NCI-H146 (cell line): ENCODE data around the gene HSPA1L.
"Not testable (repeated sequence)": the region's sequence is repeated elsewhere in the genome, so short reads cannot be mapped to it uniquely, and the experiment has no call there.

Experiments used
- DNase-seq: peaks from one replicate; lab custom pipeline; 2025; lab: John Stamatoyannopoulos, UW

HSPA1L gene

DNA sequence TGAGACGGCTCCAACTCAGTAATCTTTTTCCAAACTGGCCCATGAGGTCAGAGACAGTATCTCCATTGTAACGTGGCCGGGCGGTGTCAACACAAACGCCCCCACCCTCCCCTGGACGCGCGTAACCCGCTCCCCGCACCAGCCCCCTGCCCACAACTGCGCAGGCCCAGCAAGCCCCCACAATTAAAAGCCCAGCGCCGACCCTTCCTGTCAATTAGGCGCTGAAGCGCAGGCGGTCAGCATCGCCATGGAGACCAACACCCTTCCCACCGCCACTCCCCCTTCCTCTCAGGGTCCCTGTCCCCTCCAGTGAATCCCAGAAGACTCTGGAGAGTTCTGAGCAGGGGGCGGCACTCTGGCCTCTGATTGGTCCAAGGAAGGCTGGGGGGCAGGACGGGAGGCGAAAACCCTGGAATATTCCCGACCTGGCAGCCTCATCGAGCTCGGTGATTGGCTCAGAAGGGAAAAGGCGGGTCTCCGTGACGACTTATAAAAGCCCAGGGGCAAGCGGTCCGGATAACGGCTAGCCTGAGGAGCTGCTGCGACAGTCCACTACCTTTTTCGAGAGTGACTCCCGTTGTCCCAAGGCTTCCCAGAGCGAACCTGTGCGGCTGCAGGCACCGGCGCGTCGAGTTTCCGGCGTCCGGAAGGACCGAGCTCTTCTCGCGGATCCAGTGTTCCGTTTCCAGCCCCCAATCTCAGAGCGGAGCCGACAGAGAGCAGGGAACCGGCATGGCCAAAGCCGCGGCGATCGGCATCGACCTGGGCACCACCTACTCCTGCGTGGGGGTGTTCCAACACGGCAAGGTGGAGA is at the start of gene HSPA1L, which contains the start of gene HSPA1A:
Gene HSPA1L, minus strand, starts transcription at position 259 of the 814 bp plus-strand sequence. CDS start 3,311 bp downstream, outside the sequence.
Gene HSPA1A, plus strand, starts transcription at position 519 of the 814 bp plus-strand sequence. Its CDS starts 214 bp downstream, at position 733.
- peak; percentile 98 for DNase-seq

DNA sequence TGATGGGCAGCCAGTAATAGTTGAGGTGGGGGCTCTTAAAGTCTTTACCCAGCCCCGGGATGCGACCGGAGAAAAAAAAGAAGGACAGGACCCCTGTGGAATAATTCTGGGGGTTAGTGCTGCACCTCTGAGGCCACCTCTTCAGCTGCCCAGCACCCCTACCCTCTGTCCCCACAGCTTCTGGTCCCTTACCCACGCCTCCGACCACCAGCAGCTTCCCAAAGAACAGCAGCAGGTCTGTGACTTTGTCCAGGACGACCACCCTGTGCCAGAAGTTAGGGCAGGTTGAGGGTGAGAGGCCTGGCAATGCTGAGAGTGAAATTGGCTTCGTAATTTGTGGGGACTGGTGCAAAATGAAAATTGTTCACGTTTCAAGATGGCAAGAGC is 49.7 kb upstream of the HSPA1L start:
- no peak for DNase-seq

DNA sequence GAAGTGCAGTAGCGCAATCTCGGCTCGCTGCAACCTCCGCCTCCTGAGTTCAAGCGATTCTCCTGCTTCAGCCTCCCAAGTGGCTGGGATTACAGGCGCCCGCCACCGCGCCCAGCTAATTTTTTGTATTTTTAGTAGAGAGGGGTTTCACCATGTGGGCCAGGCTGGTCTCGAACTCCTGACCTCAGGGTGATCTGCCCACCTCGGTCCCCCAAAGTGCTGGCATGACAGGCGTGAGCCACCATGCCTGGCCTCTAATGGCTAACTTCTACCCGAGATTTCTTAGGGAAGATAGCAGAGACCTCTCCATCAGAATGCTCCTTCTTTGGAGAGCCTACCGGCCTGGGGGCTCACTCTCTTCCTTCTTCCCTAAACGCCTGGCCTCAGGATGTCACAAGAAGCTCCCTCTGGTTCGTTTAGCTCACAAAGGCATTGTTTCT is 49.1 kb upstream of the HSPA1L start:
- DNase-seq: not testable (repeated sequence)

DNA sequence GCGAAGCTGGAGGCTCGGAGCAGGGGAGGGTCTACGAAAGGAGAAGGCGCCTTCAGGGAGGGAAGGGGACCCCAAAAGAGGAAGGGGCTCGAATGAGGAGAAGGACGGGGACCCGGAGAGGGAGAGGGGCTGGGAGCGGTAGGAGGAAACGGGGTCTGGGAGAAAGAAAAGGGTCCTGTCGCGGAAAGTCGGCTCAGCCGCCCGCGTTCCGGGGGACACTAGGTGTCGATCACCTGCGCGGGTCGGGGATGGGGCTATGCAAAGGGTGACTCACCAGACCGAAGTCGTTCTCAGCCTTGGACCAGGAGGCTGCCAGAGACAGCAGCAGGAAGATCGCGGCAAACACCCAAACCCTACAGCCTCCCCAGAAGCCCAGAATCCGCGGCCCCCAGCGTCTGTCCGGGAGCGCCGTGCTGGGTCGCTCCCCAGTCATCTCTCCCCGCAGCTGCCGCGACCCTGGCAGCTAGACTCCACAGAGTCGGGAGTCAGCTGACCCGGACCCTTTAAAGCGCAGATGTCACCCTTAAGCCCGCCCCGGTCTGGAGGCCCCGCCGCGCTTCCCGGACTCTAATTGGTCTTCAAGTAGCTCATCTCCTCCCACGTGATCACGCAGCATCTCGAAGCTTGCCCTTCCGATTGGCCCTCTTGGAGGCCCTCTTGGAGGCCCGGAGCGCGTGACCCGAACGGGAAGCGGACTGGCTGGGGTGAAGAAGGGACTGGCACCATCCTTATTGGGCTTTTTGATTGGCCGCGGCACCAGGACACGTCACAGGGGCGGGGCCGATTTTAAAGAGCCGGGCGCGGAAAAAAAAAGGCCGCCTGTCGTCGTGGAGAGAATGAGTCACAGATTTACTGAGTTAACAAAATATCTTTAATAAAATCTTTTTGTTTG is 47.5 kb upstream of the HSPA1L start, which contains the start of gene NEU1:
Gene NEU1, minus strand, starts transcription at position 478 of the 892 bp plus-strand sequence. Its CDS starts 45 bp downstream, at position 433.
- peak; percentile 100 for DNase-seq

DNA sequence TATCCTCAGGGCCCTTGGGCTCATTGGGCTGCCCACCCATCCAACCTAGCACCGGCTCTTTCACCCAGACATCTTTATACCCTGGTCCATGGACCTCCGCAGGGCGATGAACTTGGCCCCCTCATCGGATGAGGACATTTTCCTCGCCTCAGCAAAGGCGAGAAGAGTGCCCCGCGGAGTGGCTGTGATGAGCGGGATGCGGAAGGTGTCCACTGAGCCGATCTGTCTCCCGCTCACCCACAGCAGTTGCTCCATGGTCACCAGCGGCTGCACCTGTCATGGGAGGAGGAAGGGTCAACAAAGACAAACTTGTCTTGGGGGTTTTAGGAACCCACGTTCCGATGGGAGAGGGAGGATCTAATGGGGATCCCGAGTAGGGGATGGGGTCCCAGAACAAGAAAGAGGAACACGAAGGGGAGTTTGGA is 46.8 kb upstream of the HSPA1L start:
- DNase-seq: peak; percentile 14

DNA sequence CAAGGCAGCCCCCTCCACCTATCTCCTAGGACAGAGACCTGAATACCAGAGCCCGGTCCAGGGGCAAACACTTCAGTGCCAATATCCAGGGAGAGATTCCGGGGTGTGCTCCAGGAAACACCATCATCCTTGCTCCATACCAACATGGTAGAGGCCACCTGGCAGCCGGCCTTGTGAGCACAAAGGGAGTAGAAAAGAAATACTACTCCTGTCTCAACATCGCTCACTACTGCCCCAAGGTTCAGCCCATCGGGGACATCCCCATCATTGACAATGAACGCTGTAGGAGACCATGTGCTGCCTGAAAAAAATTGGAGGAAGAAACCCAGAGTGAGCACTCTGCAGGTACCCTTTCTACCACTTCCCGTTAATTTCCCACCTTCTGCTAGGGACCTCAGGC is 46.1 kb upstream of the HSPA1L start:
- no peak for DNase-seq

DNA sequence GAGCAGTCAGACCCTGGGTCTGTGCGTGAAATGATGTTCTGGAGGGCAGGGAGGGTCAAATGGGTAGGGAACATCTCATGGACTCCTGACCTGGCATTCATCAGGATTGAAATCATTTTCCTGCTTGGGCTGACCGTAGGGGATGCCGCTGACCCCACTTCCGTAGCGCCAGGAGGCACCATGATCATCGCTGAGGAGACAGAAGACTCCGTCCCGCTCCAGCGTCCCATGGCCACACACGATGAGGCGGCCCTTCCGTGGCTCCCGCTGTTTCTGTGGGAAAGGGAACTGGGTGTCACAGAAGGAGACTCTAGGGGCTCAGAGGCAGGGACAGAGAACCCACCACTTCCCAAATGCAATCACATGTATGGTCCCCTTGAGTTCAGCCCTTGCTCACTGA is 45.3 kb upstream of the HSPA1L start:
- DNase-seq: no peak

DNA sequence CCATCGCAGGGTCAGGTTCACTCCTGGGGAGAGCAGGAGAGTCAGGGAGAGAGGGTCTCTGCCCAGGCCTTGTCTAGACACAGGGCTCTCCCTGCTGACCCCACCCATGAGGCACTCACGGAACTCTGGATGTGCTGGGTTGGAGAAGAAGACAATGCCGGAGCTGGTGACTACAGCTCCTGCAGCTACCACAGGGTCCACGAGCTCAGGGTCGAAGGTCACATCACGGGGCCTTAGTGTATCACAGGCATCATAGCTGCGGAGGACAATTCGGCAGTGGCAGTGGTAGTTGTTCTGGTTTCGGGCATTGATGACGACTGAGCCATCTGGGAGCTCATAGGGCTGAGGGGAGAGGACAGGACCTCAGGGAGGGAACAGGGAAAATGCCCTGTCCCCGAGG is 44.8 kb upstream of the HSPA1L start:
- no peak for DNase-seq

DNA sequence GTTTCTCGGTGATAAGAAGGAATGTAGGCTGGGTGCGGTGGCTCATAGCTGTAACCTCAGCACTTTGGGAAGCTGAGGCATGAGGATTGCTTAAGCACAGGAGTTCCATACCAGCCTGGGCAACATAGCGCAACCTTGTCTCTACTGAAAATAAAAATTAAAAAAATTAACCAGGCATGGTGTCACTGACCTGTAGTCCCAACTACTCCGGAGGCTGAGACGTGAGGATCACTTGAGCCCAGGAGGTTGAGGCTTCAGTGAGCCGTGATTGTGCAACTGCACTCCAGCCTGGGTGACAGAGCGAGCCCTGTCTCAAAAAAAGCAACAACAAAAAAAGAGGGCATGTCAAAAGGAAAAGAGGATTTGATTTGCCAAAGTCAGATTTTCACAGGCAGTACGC is 43.6 kb upstream of the HSPA1L start:
- no peak for DNase-seq

DNA sequence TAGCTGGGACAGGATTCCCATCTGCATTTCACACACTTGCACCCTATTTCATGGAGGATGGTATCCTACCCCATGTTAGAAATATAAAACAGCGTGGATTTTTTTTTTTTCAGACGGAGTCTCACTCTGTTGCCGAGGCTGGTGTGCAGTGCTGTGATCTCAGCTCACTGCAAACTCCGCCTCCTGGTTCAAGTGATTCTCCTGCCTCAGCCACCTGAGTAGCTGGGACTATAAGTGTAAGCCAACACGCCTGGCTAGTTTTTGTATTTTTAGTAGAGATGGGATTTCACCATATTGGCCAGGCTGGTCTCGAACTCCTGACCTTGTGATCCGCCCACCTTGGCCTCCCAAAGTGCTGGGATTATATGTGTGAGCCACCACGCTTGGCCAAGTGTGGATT is 42.7 kb upstream of the HSPA1L start:
- not testable (repeated sequence) for DNase-seq

DNA sequence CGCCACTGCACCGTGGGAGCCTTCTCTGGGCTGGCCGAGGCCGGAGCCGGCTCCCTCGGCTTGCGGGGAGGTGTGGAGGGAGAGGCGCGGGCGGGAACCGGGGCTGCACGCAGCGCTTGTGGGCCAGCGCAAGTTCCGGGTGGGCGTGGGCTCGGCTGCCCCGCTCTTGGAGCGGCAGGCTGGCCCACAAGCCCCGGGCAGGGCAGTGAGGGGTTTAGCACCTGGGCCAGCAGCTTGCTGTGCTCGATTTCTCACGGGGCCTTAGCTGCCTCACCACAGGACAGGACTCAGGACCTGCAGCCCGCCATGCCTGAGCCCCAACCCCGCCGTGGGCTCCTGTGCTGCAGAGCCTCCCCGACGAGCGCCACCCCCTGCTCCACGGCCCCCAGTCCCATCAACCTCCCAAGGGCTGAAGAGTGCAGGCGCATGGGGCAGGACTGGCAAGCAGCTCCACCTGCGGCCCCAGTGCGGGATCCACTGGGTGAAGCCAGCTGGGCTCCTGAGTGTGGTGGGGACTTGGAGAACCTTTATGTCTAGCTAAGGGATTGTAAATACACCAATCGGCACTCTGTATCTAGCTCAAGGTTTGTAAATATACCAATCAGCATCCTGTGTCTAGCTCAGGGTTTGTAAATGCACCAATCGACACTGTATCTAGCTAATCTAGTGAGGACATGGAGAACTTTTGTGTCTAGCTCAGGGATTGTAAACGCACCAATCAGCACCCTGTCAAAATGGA is 37.1 kb upstream of the HSPA1L start:
- DNase-seq: not testable (repeated sequence)

DNA sequence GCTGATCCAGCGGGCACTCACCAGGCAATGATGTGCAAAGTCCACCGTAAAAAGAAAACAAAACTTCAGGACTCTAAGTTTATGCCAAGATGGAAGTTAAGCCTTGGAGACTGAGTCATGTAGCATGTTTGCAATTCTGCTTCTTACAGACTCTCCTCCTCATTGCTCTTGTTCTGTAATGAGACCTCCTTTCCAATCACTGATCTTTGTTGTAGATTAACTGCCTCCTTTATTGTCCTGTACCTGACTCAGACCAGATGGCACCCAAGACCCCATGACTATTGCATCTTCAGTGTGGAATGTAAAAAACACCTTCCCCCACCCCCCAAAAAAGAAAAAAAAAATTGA is 36.4 kb upstream of the HSPA1L start:
- no peak for DNase-seq

DNA sequence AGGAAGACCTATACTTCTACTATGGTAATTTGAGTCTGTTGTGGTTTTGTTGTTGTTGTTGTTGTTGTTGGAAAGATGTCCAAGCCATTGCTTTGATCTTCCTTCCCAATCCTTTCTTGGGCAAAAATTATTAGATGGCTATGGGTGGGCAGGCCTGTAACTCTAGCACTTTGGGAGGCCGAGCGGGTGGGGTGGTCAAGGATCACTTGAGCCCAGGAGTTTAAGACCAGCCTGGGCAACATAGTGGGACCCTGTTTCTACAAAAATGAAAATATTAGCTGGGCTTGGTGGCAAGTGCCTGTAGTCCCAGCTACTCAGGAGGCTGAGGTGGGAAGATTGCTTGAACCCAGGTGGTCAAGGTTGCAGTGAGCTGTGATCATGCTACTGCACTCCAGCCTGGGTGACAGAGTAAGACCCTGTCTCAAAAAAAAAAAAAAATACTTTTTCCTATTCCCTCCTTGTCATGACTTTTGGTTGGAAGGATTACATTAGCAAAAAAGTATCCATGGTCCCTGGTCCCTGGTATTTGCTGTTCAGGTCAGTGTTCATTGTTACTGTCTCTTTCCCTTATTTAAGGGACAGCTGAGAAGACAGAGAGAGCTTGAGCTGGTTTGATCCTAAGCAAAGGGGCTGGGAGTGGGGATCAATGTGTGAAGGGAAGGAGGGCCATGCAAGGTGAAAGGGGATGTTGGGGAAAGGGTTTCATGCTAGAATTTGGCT is 35.8 kb upstream of the HSPA1L start:
- no peak for DNase-seq

DNA sequence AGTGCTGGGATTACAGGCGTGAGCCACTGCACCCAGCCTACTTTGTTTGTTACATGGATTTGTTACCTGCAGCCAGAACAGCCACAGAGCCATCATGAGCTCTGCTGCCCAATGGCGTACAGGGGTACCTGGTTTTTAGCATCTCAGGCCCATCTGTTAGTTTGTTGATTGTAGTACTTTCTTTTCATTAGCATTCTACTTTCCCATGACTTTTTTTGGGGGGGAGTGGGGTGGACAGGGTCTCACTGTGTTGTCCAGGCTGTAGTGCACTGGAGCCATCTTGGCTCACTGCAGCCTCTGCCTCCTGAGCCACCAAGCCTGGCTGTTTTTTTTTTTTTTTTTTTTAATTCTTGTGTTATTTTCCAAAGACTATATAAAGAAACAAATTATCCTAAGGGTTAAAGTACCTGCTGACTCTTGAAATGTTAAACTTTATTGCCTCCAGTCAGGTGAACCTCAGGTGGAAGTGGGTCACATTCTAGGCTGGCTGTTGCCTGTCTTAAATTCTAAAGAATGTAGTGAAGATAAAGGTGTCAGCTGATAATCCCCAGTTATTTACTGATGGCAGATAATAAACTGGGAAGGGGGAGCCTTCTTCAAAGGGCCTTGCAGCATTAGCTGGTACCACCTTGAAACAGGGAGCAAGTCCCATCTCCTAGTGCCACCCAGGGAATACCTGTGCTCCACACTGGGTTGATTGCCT is 32.3 kb upstream of the HSPA1L start:
- no peak for DNase-seq

DNA sequence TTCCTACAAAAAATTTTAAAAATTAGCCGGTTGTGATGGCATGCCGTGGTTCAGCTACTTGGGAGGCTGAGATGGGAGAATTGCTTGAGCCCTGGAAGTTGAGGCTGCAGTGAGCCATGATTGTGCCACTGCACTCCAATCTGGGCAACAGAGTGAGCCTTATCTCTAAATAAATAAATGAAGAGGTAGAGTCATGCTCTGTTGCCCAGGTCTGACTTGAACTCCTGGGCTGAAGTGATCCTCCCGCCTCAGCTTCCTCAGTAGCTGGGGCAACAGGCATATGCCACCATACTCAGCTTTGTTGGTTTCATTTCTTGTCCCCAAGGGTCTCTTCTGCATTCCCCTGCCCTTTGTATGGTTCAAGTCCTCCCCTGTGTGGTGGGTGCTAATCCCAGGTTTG is 29.4 kb upstream of the HSPA1L start:
- DNase-seq: no peak

DNA sequence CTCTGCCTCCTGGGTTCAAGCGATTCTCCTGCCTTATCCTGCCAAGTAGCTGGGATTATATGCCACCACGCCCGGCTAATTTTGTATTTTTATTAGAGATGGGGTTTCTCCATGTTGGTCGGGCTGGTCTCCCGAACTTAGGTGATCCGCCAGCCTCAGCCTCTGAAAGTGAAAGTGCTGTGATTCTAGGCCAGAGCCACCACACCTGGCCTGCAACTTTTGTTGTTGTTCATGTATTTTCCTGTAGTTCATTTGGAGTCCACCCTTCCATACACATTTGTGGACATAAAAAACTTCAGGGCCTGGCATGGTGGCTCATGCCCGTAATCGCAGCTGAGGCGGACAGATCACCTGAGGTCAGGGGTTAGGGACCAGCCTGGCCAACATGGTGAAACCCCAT is 27.0 kb upstream of the HSPA1L start:
- no peak for DNase-seq

DNA sequence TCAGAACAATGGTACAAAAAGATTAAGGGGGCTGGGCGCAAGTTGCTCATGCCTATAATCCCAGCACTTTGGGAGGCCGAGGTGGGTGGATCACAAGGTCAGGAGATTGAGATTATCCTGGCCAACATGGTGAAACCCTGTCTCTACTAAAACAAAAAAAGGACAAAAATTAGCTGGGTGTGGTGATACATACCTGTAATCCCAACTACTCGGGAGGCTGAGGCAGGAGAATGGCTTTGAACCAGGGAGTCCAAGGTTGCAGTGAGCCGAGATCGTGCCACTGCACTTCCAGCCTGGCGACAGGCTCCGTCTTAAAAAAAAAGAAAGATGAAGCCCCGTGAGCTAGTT is 24.7 kb upstream of the HSPA1L start:
- DNase-seq: not testable (repeated sequence)

DNA sequence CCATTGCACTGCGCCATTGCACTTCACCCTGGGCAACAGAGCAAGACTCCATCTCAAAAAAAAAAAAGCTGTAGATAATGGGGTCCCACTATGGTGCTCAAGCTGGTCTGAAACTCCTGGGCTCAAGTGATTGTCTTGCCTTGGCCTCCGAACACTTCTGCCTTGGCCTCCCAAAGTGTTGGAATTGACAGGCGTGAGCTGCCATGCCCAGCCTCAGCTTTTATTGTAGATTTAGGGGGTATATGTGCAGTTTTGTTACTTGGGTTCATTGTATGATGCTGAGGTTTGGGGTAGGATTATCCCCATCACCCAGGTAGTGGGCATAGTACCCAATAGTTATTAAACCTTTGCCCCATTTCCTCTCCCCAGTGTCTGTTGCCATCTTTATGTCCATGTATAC is 23.9 kb upstream of the HSPA1L start:
- DNase-seq: no peak

DNA sequence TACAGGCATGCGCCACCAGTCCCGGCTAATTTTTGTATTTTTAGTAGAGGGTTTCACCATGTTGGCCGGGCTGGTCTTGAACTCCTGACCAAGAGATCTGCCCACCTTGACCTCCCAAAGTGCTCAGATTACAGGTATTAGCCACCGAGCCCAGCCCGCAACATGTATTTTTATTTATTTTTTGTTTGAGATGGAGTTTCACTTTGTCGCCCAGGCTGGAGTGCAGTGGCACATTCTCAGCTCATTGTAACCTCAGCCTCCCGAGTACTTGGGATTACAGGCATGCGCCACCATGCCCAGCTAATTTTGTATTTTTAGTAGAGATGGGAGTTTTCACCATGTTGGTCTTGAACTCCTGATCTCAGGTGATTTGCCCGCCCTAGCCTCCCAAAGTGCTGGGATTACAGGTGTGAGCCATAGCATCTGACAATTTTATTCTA is 23.1 kb upstream of the HSPA1L start:
- DNase-seq: not testable (repeated sequence)

DNA sequence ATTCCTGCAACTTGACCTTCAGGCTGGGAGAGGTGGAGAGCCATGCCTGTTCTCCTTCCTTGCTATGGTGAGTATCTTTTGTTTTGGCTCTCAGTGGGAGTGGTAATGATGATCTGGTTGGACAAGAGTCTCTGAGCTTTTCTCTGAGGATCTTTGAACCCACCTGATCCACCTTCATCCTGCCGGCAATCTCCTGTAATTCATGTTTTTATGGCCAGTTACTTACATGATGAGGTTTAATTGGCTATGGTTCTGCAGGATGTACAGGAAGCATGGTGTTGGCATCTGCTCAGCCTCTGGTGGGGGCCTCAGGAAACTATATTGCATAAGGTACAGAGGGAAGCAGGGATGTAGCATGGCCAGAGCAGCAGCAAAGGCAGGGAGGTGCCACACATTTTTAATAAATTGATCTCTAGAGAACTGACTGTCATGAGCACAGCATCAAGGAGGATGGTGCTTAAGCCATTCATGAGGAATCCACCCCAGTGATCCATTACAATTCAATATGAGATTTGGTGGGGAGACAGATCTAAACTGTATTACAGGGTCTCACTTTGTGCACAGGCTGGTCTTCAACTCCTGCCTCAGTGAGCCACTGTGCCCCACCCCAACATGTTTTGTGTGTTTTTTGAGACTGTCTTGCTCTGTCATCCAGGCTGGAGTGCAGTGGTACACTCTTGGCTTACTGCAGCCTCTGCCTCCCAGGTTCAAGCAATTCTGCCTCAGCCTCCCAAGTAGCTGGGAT is 22.5 kb upstream of the HSPA1L start:
- DNase-seq: no peak
